Measurements from ENCODE around the gene TLK2.

TLK2 gene

GRCh38 chr17:62573480-62574117, 95.0 kb downstream of the TLK2 start:
- Histone ChIP-seq H3K4me2 (ENCODE audit: low read depth, low read length) (no peak overlapping the region), H4K20me1 (ENCODE audit: insufficient read depth, low read length) (no peaks in the 10 kb centered on the region), H3K27ac (ENCODE audit: low read length) (no peak overlapping the region), H3K9me3 (replicated peaks; ENCODE audit: insufficient read depth, low read length) (no peaks in the 10 kb centered on the region), H3F3A (ENCODE audit: insufficient read depth, low read length) (no peaks in the 10 kb centered on the region), H3K79me2 (ENCODE audit: low read length) (no peaks in the 10 kb centered on the region), H2AFZ (ENCODE audit: low read length) (no peak overlapping the region), H3K36me3 (replicated peaks; ENCODE audit: insufficient read depth, low read length) (no peaks in the 10 kb centered on the region), H3K4me1 (ENCODE audit: low read length) (no peaks in the 10 kb centered on the region), H3K9ac (ENCODE audit: low read length) (no peak overlapping the region), H3K9me2 (replicated peaks; ENCODE audit: insufficient read depth, low read length) (no peaks in the 10 kb centered on the region), H3K27me3 (replicated peaks; ENCODE audit: insufficient read depth, low read length) (no peaks in the 10 kb centered on the region), H3K4me3 (ENCODE audit: low read length) (no peak overlapping the region)
- DNase-seq: no peak
- TF ChIP-seq EZH2phosphoT487 (IDR thresholded peaks at IDR 0.05; ENCODE audit: low read length) (no peak), CTCF (IDR thresholded peaks at IDR 0.05; ENCODE audit: low read length) (no peak), EZH2 (optimal IDR thresholded peaks at IDR 0.05; ENCODE audit: low read depth, low read length) (no peak)

- H2AFZ ChIP-seq (ENCODE audit: low read length): no peak overlapping the region
- no peak overlapping the region for H3K4me2 ChIP-seq (ENCODE audit: low read depth, low read length)
- no peaks in the 10 kb centered on the region for H3K27me3 ChIP-seq (replicated peaks; ENCODE audit: insufficient read depth, low read length)
- 0 out of 2 replicates have a peak, but pooled peaks cover 9% of the 10 kb centered on the region for H3K36me3 ChIP-seq (replicated peaks; ENCODE audit: insufficient read depth, low read length)
- H3K4me3 ChIP-seq (ENCODE audit: low read length): no peak overlapping the region
- no peak overlapping the region for H3K27ac ChIP-seq (ENCODE audit: low read length)
- H3F3A ChIP-seq (ENCODE audit: insufficient read depth, low read length): no peaks in the 10 kb centered on the region
- no peaks in the 10 kb centered on the region for H3K79me2 ChIP-seq (ENCODE audit: low read length)
- no peak for TF ChIP-seq CTCF (IDR thresholded peaks at IDR 0.05; ENCODE audit: low read length)
- TF ChIP-seq EZH2phosphoT487 (IDR thresholded peaks at IDR 0.05; ENCODE audit: low read length): no peak
- TF ChIP-seq EZH2 (optimal IDR thresholded peaks at IDR 0.05; ENCODE audit: low read depth, low read length): no peak
- no peak overlapping the region for H3K9ac ChIP-seq (ENCODE audit: low read length)
- DNase-seq: no peak
- no peaks in the 10 kb centered on the region for H3K4me1 ChIP-seq (ENCODE audit: low read length)
- no peaks in the 10 kb centered on the region for H3K9me2 ChIP-seq (replicated peaks; ENCODE audit: insufficient read depth, low read length)
- H4K20me1 ChIP-seq (ENCODE audit: insufficient read depth, low read length): no peaks in the 10 kb centered on the region
- H3K9me3 ChIP-seq (replicated peaks; ENCODE audit: insufficient read depth, low read length): no peaks in the 10 kb centered on the region
Measured at GRCh38 chr17:62576382-62576781, 97.8 kb downstream of the TLK2 start.

- H3K9me2 ChIP-seq (replicated peaks; ENCODE audit: insufficient read depth, low read length): no peaks in the 10 kb centered on the region
- no peak for DNase-seq
- no peaks in the 10 kb centered on the region for H3K9me3 ChIP-seq (replicated peaks; ENCODE audit: insufficient read depth, low read length)
- no peaks in the 10 kb centered on the region for H4K20me1 ChIP-seq (ENCODE audit: insufficient read depth, low read length)
- TF ChIP-seq EZH2phosphoT487 (IDR thresholded peaks at IDR 0.05; ENCODE audit: low read length): no peak
- TF ChIP-seq EZH2 (optimal IDR thresholded peaks at IDR 0.05; ENCODE audit: low read depth, low read length): no peak
- TF ChIP-seq CTCF (IDR thresholded peaks at IDR 0.05; ENCODE audit: low read length): no peak
- no peak overlapping the region for H3K27ac ChIP-seq (ENCODE audit: low read length)
- no peaks in the 10 kb centered on the region for H3K27me3 ChIP-seq (replicated peaks; ENCODE audit: insufficient read depth, low read length)
- no peaks in the 10 kb centered on the region for H3F3A ChIP-seq (ENCODE audit: insufficient read depth, low read length)
- no peaks in the 10 kb centered on the region for H3K79me2 ChIP-seq (ENCODE audit: low read length)
- H3K9ac ChIP-seq (ENCODE audit: low read length): no peak overlapping the region
- H2AFZ ChIP-seq (ENCODE audit: low read length): no peak overlapping the region
- H3K4me2 ChIP-seq (ENCODE audit: low read depth, low read length): no peak overlapping the region
- H3K4me1 ChIP-seq (ENCODE audit: low read length): no peaks in the 10 kb centered on the region
- H3K36me3 ChIP-seq (replicated peaks; ENCODE audit: insufficient read depth, low read length): 0 out of 2 replicates have a peak, but pooled peaks cover 9% of the 10 kb centered on the region
- no peak overlapping the region for H3K4me3 ChIP-seq (ENCODE audit: low read length)
Measured at GRCh38 chr17:62578757-62579487, 100.3 kb downstream of the TLK2 start.
